ENCODE data around the gene ZNF431.

DNA sequence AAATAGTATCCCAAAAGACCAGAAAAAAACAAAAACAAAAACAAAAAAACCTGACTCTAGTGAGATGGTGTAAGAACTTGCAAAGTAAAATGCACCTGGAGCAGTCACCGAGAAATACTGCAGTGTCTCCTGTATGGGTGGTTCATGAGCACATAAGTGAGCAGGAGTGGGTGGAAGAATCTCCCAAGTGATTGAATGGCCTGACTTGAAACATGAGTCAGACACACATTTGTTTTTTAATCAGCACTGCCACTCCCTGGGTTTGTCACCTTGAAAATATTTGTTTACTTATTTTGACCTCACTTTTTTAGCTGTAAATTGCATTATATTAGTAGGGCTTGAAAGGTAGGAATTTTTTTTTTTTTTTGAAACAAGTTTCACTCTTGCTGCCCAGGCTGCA is 2.0 kb downstream of the ZNF431 start:
- TF ChIP-seq CTCF (IDR thresholded peaks at IDR 0.05) (no peak), POLR2A (IDR thresholded peaks at IDR 0.05) (no peak)
